Sigmoid colon (tissue), 7 donors: ENCODE measurements around the gene ENTPD1. TPM values are rescaled to one million over a fixed set of nuclear protein-coding genes. Genes with fewer than 3 reads are reported as not detected.
A peak's percentile ranks its signal among the peaks of the same experiment; 100 is the strongest.

Experiments
- DNase-seq: peaks from one replicate; pipeline ENCODE4 v3.0.0-alpha.2; 2019
- H3K27ac ChIP-seq, 4 donors: fragments of 200-600 bp; sonication (generic); one replicate each; pipeline ENCODE4 v1.5.1; 2016 to 2019; ENCODE audit warnings: mild to moderate bottlenecking in 1 of 4
- H3K27me3 ChIP-seq, 3 donors: fragments of 200-600 bp; sonication (generic); one replicate each; pipeline ENCODE4 v1.5.1; 2019; ENCODE audit warnings: mild to moderate bottlenecking in 1 of 3
- H3K36me3 ChIP-seq, 4 donors: fragments of 200-600 bp; sonication (generic); one replicate each; pipeline ENCODE4 v1.5.1; 2016 to 2019
- H3K4me1 ChIP-seq, 4 donors: fragments of 200-600 bp; sonication (generic); one replicate each; pipeline ENCODE4 v1.5.1; 2017 to 2019
- H3K4me3 ChIP-seq, 4 donors: fragments of 200-600 bp; sonication (generic); one replicate each; pipeline ENCODE4 v1.5.1; 2017 to 2019; ENCODE audit warnings: mild to moderate bottlenecking in 2 of 4, moderate library complexity in 1 of 4
- H3K9me3 ChIP-seq, 4 donors: fragments of 200-600 bp in 3 of 4; sonication (generic) in 3 of 4; one replicate each; pipeline versions ENCODE4 v1.5.1 to v1.6.1; 2013 to 2019
- EP300 ChIP-seq, 4 donors: sonication (generic); formaldehyde crosslinking; IDR thresholded peaks; one replicate each; pipeline ENCODE4 v1.6.1; 2017; ENCODE audit warnings: antibody characterized with exemption in 4 of 4
- POLR2A ChIP-seq, 2 donors: fragments of 450-650 bp; IDR thresholded peaks; one replicate each; pipeline ENCODE4 v1.6.1; 2016; ENCODE audit warnings: antibody characterized with exemption in 2 of 2, mild to moderate bottlenecking in 2 of 2, moderate library complexity in 2 of 2
- POLR2AphosphoS5 ChIP-seq, 4 donors: sonication (generic); formaldehyde crosslinking; IDR thresholded peaks; one replicate each; pipeline ENCODE4 v1.6.1; 2017; ENCODE audit warnings: antibody characterized with exemption in 4 of 4
- WGBS, 2 donors: extraction: QIAGEN DNeasy Blood & Tissue Kit; methylation state at CpG; one replicate each; pipeline ENCODE4 v1.1.7; 2013; 5-methylcytosine and 5-hydroxymethylcytosine counted together
- intact Hi-C: fragments of 100-400 bp; cut with DNase I; formaldehyde crosslinking; loops from one replicate; pipeline ENCODE4 v1.15.1; 2023
- polyA plus RNA-seq, 3 donors: library from polyadenylated mRNA; stranded (reverse); fragments of 200-250 nt; gene quantifications; one replicate each; pipeline ENCODE4 v1.2.3, GENCODE V29; 2013
- total RNA-seq, 4 donors: library from RNA; depleted of rRNA; stranded (reverse); fragments of >200 nt; gene quantifications; one replicate each; pipeline ENCODE4 v1.1.0, GENCODE V29; 2016
- TF ChIP-seq, protein P1 (sequence below), 4 experiments: fragments of 450-650 bp in 3 of 4; fragments of 200-600 bp in 1 of 4; IDR thresholded peaks; one replicate each; pipeline ENCODE4 v1.5.1; 2016 to 2019; ENCODE audit warnings: antibody characterized with exemption in 4 of 4, mild to moderate bottlenecking in 3 of 4, moderate library complexity in 2 of 4
- donor health status: healthy with polysubstance abuse.
- donor health status: Bipolar disorder and iron deficiency.
- donor health status: healthy.

ENTPD1 gene
- total and polyA plus RNA-seq, 7 donors: 5.4 to 112 (median 18.5) TPM

DNA sequence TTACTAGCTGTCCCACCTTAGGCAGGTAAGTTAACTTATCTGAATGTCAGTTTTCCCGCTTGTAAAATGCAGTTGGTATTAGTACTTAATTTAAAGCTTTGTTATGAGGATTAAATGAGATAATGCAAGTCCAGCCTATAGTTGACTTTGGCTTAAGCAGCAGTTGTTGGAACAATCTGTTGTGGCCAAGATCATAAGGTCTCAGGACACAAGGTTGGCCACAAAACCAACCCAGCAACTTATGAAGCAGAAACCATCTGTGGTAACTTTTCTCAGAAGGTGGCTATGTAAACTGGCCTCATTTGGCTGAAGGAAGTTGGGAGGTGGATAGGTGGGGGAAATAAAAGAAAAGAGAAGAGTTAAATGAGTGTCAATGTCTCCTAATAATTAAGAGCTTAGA is 29.4 kb downstream of the ENTPD1 start:
- no peaks in the 10 kb centered on the region for H3K27me3 ChIP-seq
- no peak overlapping the region for H3K27ac ChIP-seq
- no peaks in the 10 kb centered on the region for H3K9me3 ChIP-seq
- intact Hi-C loops: no loop called here
- DNase-seq: no peak
- TF ChIP-seq, protein P1, sequence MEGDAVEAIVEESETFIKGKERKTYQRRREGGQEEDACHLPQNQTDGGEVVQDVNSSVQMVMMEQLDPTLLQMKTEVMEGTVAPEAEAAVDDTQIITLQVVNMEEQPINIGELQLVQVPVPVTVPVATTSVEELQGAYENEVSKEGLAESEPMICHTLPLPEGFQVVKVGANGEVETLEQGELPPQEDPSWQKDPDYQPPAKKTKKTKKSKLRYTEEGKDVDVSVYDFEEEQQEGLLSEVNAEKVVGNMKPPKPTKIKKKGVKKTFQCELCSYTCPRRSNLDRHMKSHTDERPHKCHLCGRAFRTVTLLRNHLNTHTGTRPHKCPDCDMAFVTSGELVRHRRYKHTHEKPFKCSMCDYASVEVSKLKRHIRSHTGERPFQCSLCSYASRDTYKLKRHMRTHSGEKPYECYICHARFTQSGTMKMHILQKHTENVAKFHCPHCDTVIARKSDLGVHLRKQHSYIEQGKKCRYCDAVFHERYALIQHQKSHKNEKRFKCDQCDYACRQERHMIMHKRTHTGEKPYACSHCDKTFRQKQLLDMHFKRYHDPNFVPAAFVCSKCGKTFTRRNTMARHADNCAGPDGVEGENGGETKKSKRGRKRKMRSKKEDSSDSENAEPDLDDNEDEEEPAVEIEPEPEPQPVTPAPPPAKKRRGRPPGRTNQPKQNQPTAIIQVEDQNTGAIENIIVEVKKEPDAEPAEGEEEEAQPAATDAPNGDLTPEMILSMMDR (IDR thresholded peaks at IDR 0.05): no peak
- TF ChIP-seq POLR2AphosphoS5 (IDR thresholded peaks at IDR 0.05) (no peak), POLR2A (IDR thresholded peaks at IDR 0.05) (no peak), EP300 (IDR thresholded peaks at IDR 0.05) (no peak)
- H3K4me3 ChIP-seq: no peak overlapping the region
- H3K36me3 ChIP-seq: no peaks in the 10 kb centered on the region
- WGBS, 2 donors: 92 to 94% methylated on average over 1 of the region's 1 CpG
- H3K4me1 ChIP-seq: peaks cover 0 to 47% (median 32%) of the 10 kb centered on the region in 4 donors

- H3K9me3 ChIP-seq: no peaks in the 10 kb centered on the region
- H3K4me3 ChIP-seq: no peak overlapping the region
- no peak for DNase-seq
- intact Hi-C loops: no loop called here
- H3K4me1 ChIP-seq: peaks cover 0 to 45% (median 30%) of the 10 kb centered on the region in 4 donors
- no peaks in the 10 kb centered on the region for H3K36me3 ChIP-seq
- TF ChIP-seq, protein P1 (IDR thresholded peaks at IDR 0.05): no peak
- TF ChIP-seq POLR2A (IDR thresholded peaks at IDR 0.05) (no peak), EP300 (IDR thresholded peaks at IDR 0.05) (no peak), POLR2AphosphoS5 (IDR thresholded peaks at IDR 0.05) (no peak)
- WGBS, 2 donors: 87 to 90% methylated on average over 5 of the region's 5 CpGs
- no peaks in the 10 kb centered on the region for H3K27me3 ChIP-seq
- H3K27ac ChIP-seq: no peak overlapping the region
Observed at GRCh38 chr10:95785942-95786669, 30.1 kb downstream of the ENTPD1 start.

DNA sequence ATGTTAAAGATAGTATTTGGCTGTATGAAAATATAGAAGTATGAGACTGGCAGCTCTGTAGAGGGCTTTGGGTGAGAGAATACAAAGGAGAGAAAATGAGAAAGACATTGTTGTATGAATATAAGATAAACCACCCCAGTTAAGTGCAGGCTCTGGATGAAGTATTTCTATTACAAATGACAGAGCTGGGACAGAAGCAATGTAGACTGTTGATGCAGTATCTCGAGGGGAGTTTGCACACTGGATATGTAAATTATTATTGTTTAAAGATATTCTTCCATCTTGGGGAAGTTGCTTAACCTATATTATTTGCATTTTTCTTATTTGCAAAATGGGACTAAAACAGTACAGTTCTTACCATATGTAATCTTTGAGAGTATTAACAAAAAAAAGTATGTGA is 31.5 kb downstream of the ENTPD1 start:
- intact Hi-C loops: no loop called here
- DNase-seq: no peak
- Histone ChIP-seq H3K36me3 (no peaks in the 10 kb centered on the region), H3K27me3 (no peaks in the 10 kb centered on the region), H3K4me3 (no peak overlapping the region), H3K9me3 (no peaks in the 10 kb centered on the region), H3K4me1 (peaks cover 0 to 52% (median 33%) of the 10 kb centered on the region in 4 donors), H3K27ac (no peak overlapping the region)
- WGBS, 2 donors: 80 to 90% methylated on average over 1 of the region's 1 CpG
- TF ChIP-seq, protein P1 (IDR thresholded peaks at IDR 0.05): no peak
- TF ChIP-seq POLR2A (IDR thresholded peaks at IDR 0.05) (no peak), POLR2AphosphoS5 (IDR thresholded peaks at IDR 0.05) (no peak), EP300 (IDR thresholded peaks at IDR 0.05) (no peak)

GRCh38 chr10:95788830-95789229 is 32.9 kb downstream of the ENTPD1 start:
- WGBS, 2 donors: 82 to 86% methylated on average over 2 of the region's 2 CpGs
- peaks cover 0 to 50% (median 29%) of the 10 kb centered on the region in 4 donors for H3K4me1 ChIP-seq
- intact Hi-C loops: no loop called here

More at GRCh38 chr10:95788830-95789229, 32.9 kb downstream of the ENTPD1 start:
- TF ChIP-seq EP300 (IDR thresholded peaks at IDR 0.05) (no peak), POLR2A (IDR thresholded peaks at IDR 0.05) (no peak), POLR2AphosphoS5 (IDR thresholded peaks at IDR 0.05) (no peak)
- TF ChIP-seq, protein P1 (IDR thresholded peaks at IDR 0.05): no peak
- Histone ChIP-seq H3K27me3 (no peaks in the 10 kb centered on the region), H3K9me3 (no peaks in the 10 kb centered on the region), H3K27ac (peak overlapping the region in 1 of 4 donors; percentile 13), H3K4me3 (no peak overlapping the region), H3K36me3 (no peaks in the 10 kb centered on the region)
- DNase-seq: no peak
